Lung (tissue), 12 donors: Measurements from ENCODE around the gene ZNF45. TPM values are rescaled to one million over a fixed set of nuclear protein-coding genes. Genes with fewer than 3 reads are reported as not detected.

Source experiments
- ATAC-seq: fragments of 200-7000 bp; cut with Tn5 transposase; one replicate; pipeline ENCODE4 v1.9.1; 2020; ENCODE audit warnings: moderate number of reproducible peaks; ENCODE audit not compliant: insufficient read depth, low FRiP score
- DNase-seq, 3 donors: peaks; one replicate each; pipeline ENCODE4 v3.0.0-alpha.2; 2013 to 2017
- H3K27ac ChIP-seq, 2 donors: one replicate each; pipeline ENCODE4 v1.5.1; 2013; ENCODE audit warnings: mild to moderate bottlenecking in 2 of 2, moderate library complexity in 2 of 2, control low read depth in 1 of 2, inconsistent platforms in 1 of 2, low read depth in 1 of 2, low read length in 1 of 2
- H3K27me3 ChIP-seq, 3 donors: one replicate each; pipeline ENCODE4 v1.5.1; 2013; ENCODE audit warnings: low read length in 2 of 3; ENCODE audit not compliant: control insufficient read depth in 3 of 3, insufficient read depth in 3 of 3
- H3K36me3 ChIP-seq, 4 donors: one replicate each; pipeline ENCODE4 v1.5.1; 2013; ENCODE audit warnings: low read length in 4 of 4, mild to moderate bottlenecking in 1 of 4, moderate library complexity in 1 of 4; ENCODE audit not compliant: control insufficient read depth in 4 of 4, insufficient read depth in 4 of 4
- H3K4me1 ChIP-seq, 5 donors: one replicate each; pipeline ENCODE4 v1.5.1; 2013; ENCODE audit warnings: low read length in 5 of 5, mild to moderate bottlenecking in 2 of 5, moderate library complexity in 1 of 5; ENCODE audit not compliant: control insufficient read depth in 5 of 5, insufficient read depth in 5 of 5
- H3K4me3 ChIP-seq: one replicate; pipeline ENCODE4 v1.5.1; 2013; ENCODE audit warnings: mild to moderate bottlenecking, control low read depth, moderate library complexity
- H3K9ac ChIP-seq, 2 donors: one replicate each; pipeline ENCODE4 v1.5.1; 2013; ENCODE audit warnings: low read length in 2 of 2, control low read depth in 1 of 2; ENCODE audit not compliant: insufficient read depth in 1 of 2
- H3K9me3 ChIP-seq, 4 donors: one replicate each; pipeline ENCODE4 v1.5.1; 2013; ENCODE audit warnings: low read length in 3 of 4, mild to moderate bottlenecking in 1 of 4, moderate library complexity in 1 of 4; ENCODE audit not compliant: control insufficient read depth in 4 of 4, insufficient read depth in 3 of 4
- CTCF ChIP-seq: IDR thresholded peaks from 2 replicates; pipeline ENCODE4 v1.5.1; 2012; ENCODE audit warnings: mild to moderate bottlenecking; ENCODE audit errors: control extremely low read depth, extremely low read depth
- WGBS, 2 donors: extraction: QIAGEN DNeasy Blood & Tissue Kit; methylation state at CpG; one replicate each; pipeline ENCODE4 v1.1.7; 2013; 5-methylcytosine and 5-hydroxymethylcytosine counted together
- polyA plus RNA-seq, 2 donors: library from polyadenylated mRNA; stranded (reverse); fragments of 200-250 nt; gene quantifications; one replicate each; pipeline ENCODE4 v1.2.1, GENCODE V29; 2013
- total RNA-seq, 2 donors: library from RNA; depleted of rRNA in 1 of 2; stranded (reverse); fragments of >200 nt in 1 of 2; gene quantifications; one replicate each; pipeline ENCODE4 v1.2.1, GENCODE V29; 2014 to 2021
- donor health status: control.
- donor health status: control.
- donor health status: Bipolar disorder and iron deficiency.
- donor health status: healthy.
- donor health status: DM: yes; HTN: yes; CAD: no.

ZNF45 gene
- total and polyA plus RNA-seq, 4 donors, result 2.8 to 20.6 (median 8.1) TPM

DNA sequence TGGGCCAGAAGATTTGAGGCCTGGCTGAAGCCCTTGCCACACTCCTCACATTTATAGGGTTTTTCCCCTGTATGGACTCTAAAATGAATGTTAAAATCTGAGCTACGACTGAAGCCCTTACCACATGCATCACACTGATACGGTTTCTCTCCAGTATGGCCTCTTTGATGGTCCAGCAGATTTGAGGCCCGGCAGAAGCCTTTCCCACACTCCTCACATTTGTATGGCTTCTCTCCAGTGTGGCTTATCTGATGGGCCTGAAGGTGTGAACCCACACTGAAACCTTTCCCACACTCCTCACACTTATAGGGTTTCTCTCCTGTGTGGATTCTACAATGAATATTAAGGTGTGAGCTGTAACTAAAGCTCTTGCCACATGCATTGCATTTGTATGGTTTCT lies 21.0 kb downstream of the ZNF45 start:
- Histone ChIP-seq H3K27ac (no peak overlapping the region), H3K9ac (no peak overlapping the region), H3K36me3 (peaks cover 40 to 66% (median 61%) of the 10 kb centered on the region in 4 donors), H3K4me3 (no peak overlapping the region), H3K9me3 (peaks cover 39 to 69% (median 42%) of the 10 kb centered on the region in 4 donors), H3K27me3 (no peaks in the 10 kb centered on the region), H3K4me1 (no peaks in the 10 kb centered on the region)
- ATAC-seq, result no peak
- no peak for DNase-seq
- TF ChIP-seq CTCF, result no peak
- 65 to 80% methylated on average over 3 of the region's 3 CpGs for WGBS, 2 donors

DNA sequence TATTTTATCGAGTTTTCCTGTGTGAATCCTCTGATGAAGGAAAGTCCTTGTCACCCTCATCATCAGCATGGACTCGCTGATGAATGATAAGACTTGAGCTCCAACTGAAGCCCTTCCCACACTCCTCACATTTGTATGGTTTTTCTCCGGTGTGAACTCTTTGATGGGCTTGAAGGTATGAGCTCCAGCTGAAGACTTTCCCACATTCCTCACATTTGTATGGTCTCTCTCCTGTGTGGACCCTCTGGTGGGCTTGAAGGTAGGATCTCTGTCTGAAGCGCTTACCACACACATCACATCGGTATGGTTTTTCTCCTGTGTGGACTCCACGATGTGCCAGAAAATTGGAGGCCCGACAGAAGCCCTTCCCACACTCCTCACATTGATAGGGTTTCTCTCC lies 21.7 kb downstream of the ZNF45 start:
- Histone ChIP-seq H3K9me3 (peaks cover 39 to 71% (median 42%) of the 10 kb centered on the region in 4 donors), H3K36me3 (peaks cover 37 to 60% (median 55%) of the 10 kb centered on the region in 4 donors), H3K4me3 (no peak overlapping the region), H3K27me3 (no peaks in the 10 kb centered on the region), H3K9ac (no peak overlapping the region), H3K27ac (no peak overlapping the region), H3K4me1 (no peaks in the 10 kb centered on the region)
- no peak for TF ChIP-seq CTCF
- no peak for DNase-seq
- no peak for ATAC-seq
- WGBS, 2 donors, result 96 to 98% methylated on average over 7 of the region's 7 CpGs

DNA sequence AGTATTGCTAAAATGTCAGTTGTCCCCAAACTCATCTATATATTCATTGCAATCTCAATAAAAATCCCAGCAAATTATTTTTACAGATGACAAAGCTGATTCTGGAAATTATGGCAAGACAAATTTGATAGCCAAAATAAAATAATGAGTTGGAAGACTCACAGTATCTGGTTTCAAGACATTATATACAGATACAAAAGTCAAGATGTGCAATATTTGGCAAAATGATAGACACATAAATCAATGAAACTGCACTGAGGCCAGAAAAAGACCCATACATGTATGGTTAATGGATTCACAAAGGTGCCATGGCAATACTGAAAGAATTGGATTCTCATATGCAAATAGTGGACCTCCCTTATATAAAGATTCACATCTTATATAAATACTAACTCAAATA lies 24.2 kb downstream of the ZNF45 start:
- DNase-seq, result no peak
- no peak overlapping the region for H3K4me3 ChIP-seq
- no peak for TF ChIP-seq CTCF
- H3K27me3 ChIP-seq, result no peaks in the 10 kb centered on the region
- no peaks in the 10 kb centered on the region for H3K4me1 ChIP-seq
- H3K9ac ChIP-seq, result no peak overlapping the region
- H3K27ac ChIP-seq, result no peak overlapping the region
- ATAC-seq, result no peak
- peaks cover 22 to 42% (median 34%) of the 10 kb centered on the region in 4 donors for H3K36me3 ChIP-seq
- H3K9me3 ChIP-seq, result peaks cover 28 to 69% (median 39%) of the 10 kb centered on the region in 4 donors

DNA sequence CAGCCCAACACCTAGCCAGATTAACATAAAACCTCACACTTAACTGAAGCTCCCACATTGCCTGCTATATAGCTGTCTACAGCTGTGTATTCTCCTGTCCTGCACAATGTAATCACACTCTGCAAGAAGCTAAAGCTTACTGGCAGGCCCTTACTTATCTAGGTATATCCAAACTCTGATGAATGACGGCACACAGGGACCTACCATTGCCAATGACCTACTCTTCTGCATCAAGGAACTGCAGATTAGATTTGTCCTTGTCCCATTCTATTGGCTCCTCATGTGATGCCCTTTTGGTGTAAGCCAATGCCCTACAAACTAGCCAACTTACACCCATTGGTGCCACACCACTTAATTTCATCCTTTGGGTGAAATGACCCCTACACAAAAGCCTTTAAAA lies 26.4 kb downstream of the ZNF45 start:
- H3K4me3 ChIP-seq, result no peak overlapping the region
- TF ChIP-seq CTCF, result no peak
- H3K27ac ChIP-seq, result no peak overlapping the region
- DNase-seq (no peak), ATAC-seq (no peak)
- H3K27me3 ChIP-seq, result no peaks in the 10 kb centered on the region
- H3K36me3 ChIP-seq, result peaks cover 1 to 19% (median 11%) of the 10 kb centered on the region in 4 donors
- H3K4me1 ChIP-seq, result no peaks in the 10 kb centered on the region
- WGBS, 2 donors, result 95 to 100% methylated on average over 1 of the region's 1 CpG
- H3K9me3 ChIP-seq, result peaks cover 17 to 67% (median 24%) of the 10 kb centered on the region in 4 donors
- no peak overlapping the region for H3K9ac ChIP-seq
